NCI-H1092 treated with DMSO at 0.1 percent for 48 hours (cell line): Measurements from ENCODE around the gene ALPK3.
A peak's percentile ranks its signal among the peaks of the same experiment; 100 is the strongest.
"Not testable (repeated sequence)": the region's sequence is repeated elsewhere in the genome, so short reads cannot be mapped to it uniquely, and the experiment has no call there.

Experiments
- DNase-seq: peaks from one replicate; lab custom pipeline; 2025; lab: John Stamatoyannopoulos, UW

ALPK3 gene

GRCh38 chr15:84874981-84875699 lies 58.0 kb downstream of the ALPK3 start:
- peak; percentile 3 for DNase-seq

- DNase-seq, result no peak
Observed at GRCh38 chr15:84876269-84876668, 59.1 kb downstream of the ALPK3 start.

GRCh38 chr15:84877701-84878100 lies 60.5 kb downstream of the ALPK3 start:
- DNase-seq, result not testable (repeated sequence)

- DNase-seq, result peak; percentile 17
Observed at GRCh38 chr15:84878504-84878903, 61.3 kb downstream of the ALPK3 start.

GRCh38 chr15:84879088-84879780 lies 62.1 kb downstream of the ALPK3 start:
- no peak for DNase-seq

GRCh38 chr15:84880007-84880406 lies 62.9 kb downstream of the ALPK3 start:
- no peak for DNase-seq

GRCh38 chr15:84880822-84881519 lies 63.8 kb downstream of the ALPK3 start:
- DNase-seq, result no peak

- no peak for DNase-seq
Observed at GRCh38 chr15:84881520-84881830, 64.3 kb downstream of the ALPK3 start.

GRCh38 chr15:84883466-84883865 lies 66.3 kb downstream of the ALPK3 start:
- DNase-seq, result no peak

- DNase-seq, result no peak
Observed at GRCh38 chr15:84883916-84884781, 67.0 kb downstream of the ALPK3 start, which contains the start of gene SLC28A1. Gene SLC28A1 (plus strand): TSS chr15:84884662. CDS start chr15:84887761, 3,099 bp downstream.

GRCh38 chr15:84885801-84886200 lies 68.6 kb downstream of the ALPK3 start:
- no peak for DNase-seq

- DNase-seq, result no peak
Observed at GRCh38 chr15:84886211-84886983, 69.2 kb downstream of the ALPK3 start.

GRCh38 chr15:84886984-84887299 lies 69.8 kb downstream of the ALPK3 start:
- no peak for DNase-seq

GRCh38 chr15:84887938-84888337 lies 70.8 kb downstream of the ALPK3 start:
- no peak for DNase-seq

- no peak for DNase-seq
Observed at GRCh38 chr15:84888639-84889038, 71.5 kb downstream of the ALPK3 start.

GRCh38 chr15:84889313-84889990 lies 72.3 kb downstream of the ALPK3 start:
- DNase-seq, result no peak

GRCh38 chr15:84889991-84890669 lies 73.0 kb downstream of the ALPK3 start:
- DNase-seq, result no peak

- DNase-seq, result no peak
Observed at GRCh38 chr15:84890670-84891162, 73.6 kb downstream of the ALPK3 start.

- no peak for DNase-seq
Observed at GRCh38 chr15:84891339-84891738, 74.2 kb downstream of the ALPK3 start.

GRCh38 chr15:84892786-84893307 lies 75.7 kb downstream of the ALPK3 start:
- DNase-seq, result no peak
